ENCODE data around the gene RINT1. TPM values are rescaled to one million over a fixed set of nuclear protein-coding genes. Genes with fewer than 3 reads are reported as not detected.

RINT1 gene
- total and polyA plus RNA-seq, 2 donors (not counting 1 experiment from before 2014, with no cell fraction given): 16.3 to 26.0 TPM

- no peaks in the 10 kb centered on the region for H3K4me1 ChIP-seq (ENCODE audit: control insufficient read depth, extremely low read depth, insufficient read depth, low read length)
- H3K79me2 ChIP-seq (ENCODE audit: control insufficient read depth, insufficient read depth, low read length): no peaks in the 10 kb centered on the region
- no peak for DNase-seq (ENCODE audit: low read depth in 2 of 2)
- TF ChIP-seq CTCF (conservative IDR thresholded peaks at IDR 0.05 in 1 of 2, IDR thresholded peaks at IDR 0.05 in 1 of 2; ENCODE audit: low read depth in 1 of 2, low read length in 2 of 2) (no peak), EZH2 (IDR thresholded peaks at IDR 0.05; ENCODE audit: low read length, missing control alignments) (no peak)
- no peak overlapping the region for H3K9ac ChIP-seq (ENCODE audit: insufficient read depth, low read length)
- no peak overlapping the region for H2AFZ ChIP-seq (ENCODE audit: low read length)
- H3K27me3 ChIP-seq (ENCODE audit: control insufficient read depth, insufficient read depth, low read length): no peaks in the 10 kb centered on the region
- H3K27ac ChIP-seq (ENCODE audit: insufficient read depth, low read length): no peak overlapping the region
- H3K4me2 ChIP-seq (ENCODE audit: extremely low read depth, insufficient read depth, low read length): no peak overlapping the region
- no peaks in the 10 kb centered on the region for H4K20me1 ChIP-seq (ENCODE audit: control insufficient read depth, extremely low read depth, insufficient read depth, low read length)
- no peaks in the 10 kb centered on the region for H3K36me3 ChIP-seq (ENCODE audit: control insufficient read depth, insufficient read depth, low read length)
- no peak overlapping the region for H3K4me3 ChIP-seq (replicated peaks in 1 of 4; ENCODE audit: control extremely low read depth in 1 of 4, insufficient read depth in 1 of 4, low read depth in 3 of 4, low read length in 4 of 4)
- no peaks in the 10 kb centered on the region for H3K9me3 ChIP-seq (ENCODE audit: control insufficient read depth, insufficient read depth, low read depth, low read length)
Observed at GRCh38 chr7:105610165-105610930, 78.3 kb downstream of the RINT1 start.

GRCh38 chr7:105611856-105612775 is 80.1 kb downstream of the RINT1 start:
- Histone ChIP-seq H3K27me3 (ENCODE audit: control insufficient read depth, insufficient read depth, low read length) (no peaks in the 10 kb centered on the region), H3K4me3 (replicated peaks in 1 of 4; ENCODE audit: control extremely low read depth in 1 of 4, insufficient read depth in 1 of 4, low read depth in 3 of 4, low read length in 4 of 4) (no peak overlapping the region), H2AFZ (ENCODE audit: low read length) (no peak overlapping the region), H3K79me2 (ENCODE audit: control insufficient read depth, insufficient read depth, low read length) (no peaks in the 10 kb centered on the region), H3K4me1 (ENCODE audit: control insufficient read depth, extremely low read depth, insufficient read depth, low read length) (no peaks in the 10 kb centered on the region), H3K27ac (ENCODE audit: insufficient read depth, low read length) (no peak overlapping the region), H3K36me3 (ENCODE audit: control insufficient read depth, insufficient read depth, low read length) (no peaks in the 10 kb centered on the region), H3K9me3 (ENCODE audit: control insufficient read depth, insufficient read depth, low read depth, low read length) (no peaks in the 10 kb centered on the region), H3K4me2 (ENCODE audit: extremely low read depth, insufficient read depth, low read length) (no peak overlapping the region), H3K9ac (ENCODE audit: insufficient read depth, low read length) (no peak overlapping the region), H4K20me1 (ENCODE audit: control insufficient read depth, extremely low read depth, insufficient read depth, low read length) (no peaks in the 10 kb centered on the region)
- DNase-seq (ENCODE audit: low read depth in 2 of 2): peak; percentile 19 to 50
- TF ChIP-seq EZH2 (IDR thresholded peaks at IDR 0.05; ENCODE audit: low read length, missing control alignments): no peak
- no peak for TF ChIP-seq CTCF (conservative IDR thresholded peaks at IDR 0.05 in 1 of 2, IDR thresholded peaks at IDR 0.05 in 1 of 2; ENCODE audit: low read depth in 1 of 2, low read length in 2 of 2)

GRCh38 chr7:105612806-105613205 is 80.8 kb downstream of the RINT1 start:
- TF ChIP-seq CTCF (conservative IDR thresholded peaks at IDR 0.05 in 1 of 2, IDR thresholded peaks at IDR 0.05 in 1 of 2; ENCODE audit: low read depth in 1 of 2, low read length in 2 of 2) (no peak), EZH2 (IDR thresholded peaks at IDR 0.05; ENCODE audit: low read length, missing control alignments) (no peak)
- no peak for DNase-seq (ENCODE audit: low read depth in 2 of 2)
- no peaks in the 10 kb centered on the region for H4K20me1 ChIP-seq (ENCODE audit: control insufficient read depth, extremely low read depth, insufficient read depth, low read length)
- no peaks in the 10 kb centered on the region for H3K27me3 ChIP-seq (ENCODE audit: control insufficient read depth, insufficient read depth, low read length)
- H3K4me2 ChIP-seq (ENCODE audit: extremely low read depth, insufficient read depth, low read length): no peak overlapping the region
- H3K79me2 ChIP-seq (ENCODE audit: control insufficient read depth, insufficient read depth, low read length): no peaks in the 10 kb centered on the region
- no peak overlapping the region for H3K27ac ChIP-seq (ENCODE audit: insufficient read depth, low read length)
- no peaks in the 10 kb centered on the region for H3K4me1 ChIP-seq (ENCODE audit: control insufficient read depth, extremely low read depth, insufficient read depth, low read length)
- no peak overlapping the region for H3K9ac ChIP-seq (ENCODE audit: insufficient read depth, low read length)
- no peaks in the 10 kb centered on the region for H3K36me3 ChIP-seq (ENCODE audit: control insufficient read depth, insufficient read depth, low read length)
- no peaks in the 10 kb centered on the region for H3K9me3 ChIP-seq (ENCODE audit: control insufficient read depth, insufficient read depth, low read depth, low read length)
- no peak overlapping the region for H3K4me3 ChIP-seq (replicated peaks in 1 of 4; ENCODE audit: control extremely low read depth in 1 of 4, insufficient read depth in 1 of 4, low read depth in 3 of 4, low read length in 4 of 4)
- H2AFZ ChIP-seq (ENCODE audit: low read length): no peak overlapping the region
